Stimulated activated CD4-positive, alpha-beta T cell treated with anti-CD3 and anti-CD28 coated beads, Interleukin-15, amount 100 ng/mL, for 1 hour (primary cell): Measurements from ENCODE around the gene LPO.
A peak's percentile ranks its signal among the peaks of the same experiment; 100 is the strongest.

ENCODE experiments used
- DNase-seq, 2 donors: peaks; one replicate each; pipeline ENCODE4 v3.0.0-alpha.2; 2020; ENCODE audit warnings: low read depth in 1 of 2, low spot score in 1 of 2

Gene LPO

DNA sequence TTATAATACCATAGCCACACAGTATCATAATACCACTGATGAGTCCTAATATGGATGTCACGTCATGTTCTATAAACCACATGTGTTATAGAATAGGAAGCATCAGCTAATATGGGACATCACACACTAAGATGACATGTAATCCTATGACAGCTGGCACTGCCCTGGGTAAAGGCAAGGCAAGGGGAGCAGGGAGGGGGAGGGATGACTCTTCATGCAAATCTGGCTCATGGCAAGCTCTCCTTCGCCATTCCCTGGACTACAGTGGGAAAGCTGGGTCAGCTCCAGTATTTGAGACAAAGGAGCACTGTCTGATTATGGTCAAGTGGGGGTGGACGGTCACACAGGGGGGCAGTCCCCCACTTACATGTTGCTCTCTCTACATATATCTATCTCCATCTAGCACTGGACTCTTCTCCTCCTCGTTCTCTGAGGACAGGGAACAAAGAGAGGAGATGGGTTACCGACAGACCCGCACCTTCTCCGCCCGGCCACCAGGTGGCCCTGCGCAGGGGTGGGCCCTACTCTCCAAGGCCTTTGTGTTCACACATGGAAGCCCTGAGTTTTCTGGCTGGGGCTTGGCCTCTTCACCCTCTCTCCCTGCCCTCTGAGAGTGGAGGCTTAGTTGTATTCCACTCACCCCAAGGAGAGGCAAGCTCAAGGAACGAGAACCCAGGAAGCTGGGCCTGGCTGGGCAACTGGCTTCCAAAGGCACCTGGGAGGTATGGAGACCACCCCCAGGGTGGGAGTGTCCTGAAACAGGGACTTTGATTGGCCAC lies 65.8 kb downstream of the LPO start:
- peak; percentile 35 to 47 for DNase-seq

DNA sequence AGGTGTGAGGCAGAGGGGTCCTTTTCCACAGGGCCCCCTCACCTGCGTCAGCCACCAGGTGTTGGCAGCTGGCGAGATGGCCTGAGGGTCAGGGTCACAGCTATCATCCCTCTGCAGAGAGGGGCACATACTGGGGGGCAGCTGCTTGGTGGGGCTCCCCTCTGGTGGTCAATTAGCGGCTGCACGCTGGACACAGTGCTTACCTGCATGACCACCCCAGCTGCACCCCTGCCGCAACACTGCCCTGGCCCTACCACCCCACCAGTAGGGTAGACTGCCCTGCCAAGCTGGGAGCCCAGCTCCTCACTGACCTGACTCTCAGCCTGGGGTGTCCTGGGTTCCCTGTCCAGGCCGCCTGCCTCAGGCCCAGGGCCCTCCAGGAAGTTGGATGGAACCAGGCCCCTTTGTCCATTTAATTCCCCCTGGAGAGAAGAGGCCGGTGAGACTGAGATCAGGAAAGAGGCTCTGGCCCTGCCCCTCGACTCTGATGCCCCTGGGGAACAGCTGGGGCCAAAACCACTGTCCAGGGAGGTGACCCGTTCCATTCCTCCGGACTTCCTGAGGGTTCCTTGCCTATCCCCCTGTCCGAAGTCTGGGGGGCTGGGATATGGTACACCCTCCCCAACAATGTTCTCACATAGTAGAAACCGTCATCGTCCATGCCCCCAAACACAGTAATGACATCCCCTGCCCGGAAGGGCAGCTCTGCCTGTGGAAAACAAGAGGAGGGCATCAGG lies 66.5 kb downstream of the LPO start:
- no peak for DNase-seq

DNA sequence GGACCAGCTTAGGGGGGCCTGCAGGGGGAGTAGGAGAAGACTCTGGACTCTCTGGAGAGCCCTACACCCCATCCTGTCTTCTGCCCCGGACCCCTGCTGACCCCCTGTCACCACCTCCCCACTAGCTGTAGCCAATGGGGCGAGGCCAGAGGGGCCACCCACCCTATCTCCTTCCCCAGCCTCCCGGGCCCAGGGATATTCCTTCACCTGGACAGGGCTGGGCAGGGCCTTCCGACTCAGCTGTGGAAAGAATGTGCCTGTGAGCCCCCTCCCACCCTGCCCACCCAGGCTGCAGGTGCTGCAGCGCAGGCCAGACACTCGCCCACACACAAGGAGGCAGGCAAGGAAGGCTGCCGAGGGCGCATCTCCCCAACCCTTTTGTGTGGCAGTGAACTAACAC lies 67.2 kb downstream of the LPO start:
- no peak for DNase-seq

DNA sequence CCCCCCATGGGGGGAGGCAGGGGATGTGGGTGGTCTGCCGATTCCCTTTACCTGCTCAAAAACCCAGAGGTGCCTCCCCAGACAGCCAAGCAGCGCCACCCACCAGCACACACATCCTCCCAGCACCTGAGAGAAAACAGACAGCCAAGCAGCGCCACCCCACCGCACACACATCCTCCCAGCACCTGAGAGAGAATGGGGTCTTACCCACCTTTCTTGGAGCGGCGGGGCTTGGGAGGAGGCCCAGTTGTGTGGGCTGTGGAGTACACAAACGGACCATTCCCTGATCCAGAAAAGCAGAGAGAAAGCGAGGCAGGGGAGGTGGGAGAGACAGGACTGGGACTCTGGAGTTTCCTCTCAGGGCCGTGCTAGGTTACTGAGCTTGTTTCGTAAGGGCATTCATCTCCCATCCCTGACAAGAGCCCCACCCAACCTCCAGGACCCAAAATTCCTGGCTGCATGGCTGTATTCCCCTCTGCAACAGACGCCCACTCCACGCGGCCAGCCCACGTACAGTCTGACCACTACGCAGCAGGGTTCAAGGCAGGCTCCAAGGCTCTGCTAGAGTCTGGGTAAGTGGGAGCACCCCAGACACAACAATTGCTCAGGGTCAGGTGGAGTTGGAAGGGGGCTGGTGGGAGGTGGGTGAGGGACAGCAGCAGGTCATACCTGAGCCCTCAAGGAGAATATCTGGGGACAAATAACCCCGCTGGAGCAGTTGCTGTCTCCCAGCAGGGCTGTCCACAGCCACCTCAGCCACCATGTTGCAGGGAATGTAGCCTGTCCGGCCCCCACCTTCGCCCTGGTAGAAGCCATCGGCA lies 68.0 kb downstream of the LPO start:
- DNase-seq: no peak

DNA sequence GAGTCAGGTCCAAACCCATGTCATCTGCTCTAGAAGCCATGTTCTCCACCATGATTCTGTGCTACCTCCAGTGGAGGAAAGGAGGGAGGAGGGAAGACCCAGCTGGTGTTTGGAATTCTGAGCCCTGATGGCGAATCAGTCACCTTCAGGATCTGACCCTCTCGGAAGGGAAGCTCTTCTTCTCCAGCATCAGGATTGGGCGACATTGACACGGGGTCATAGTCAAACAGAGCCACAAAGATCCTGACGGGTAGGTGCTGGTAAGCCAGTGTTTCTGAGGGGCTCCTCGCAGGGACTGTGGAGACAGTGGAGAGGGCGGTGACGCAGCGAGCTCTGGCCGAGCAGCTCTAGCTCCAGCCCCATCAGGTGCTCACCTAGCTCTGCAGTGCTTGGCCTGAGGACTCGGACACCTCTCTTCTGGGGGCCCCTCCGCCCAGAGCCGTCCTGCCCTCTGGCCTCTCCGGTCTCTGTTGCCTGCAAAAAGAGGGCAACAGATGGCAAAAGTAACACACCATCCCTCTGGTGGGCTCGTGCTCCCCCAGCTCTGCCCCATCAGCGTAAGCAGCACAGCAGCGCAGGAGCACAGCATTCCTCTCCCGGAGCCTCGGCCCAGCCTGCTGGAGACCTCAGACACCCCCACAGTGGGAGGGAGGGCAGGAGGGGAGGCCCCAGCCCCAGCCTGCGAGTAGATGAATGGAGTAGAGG lies 69.2 kb downstream of the LPO start:
- DNase-seq: no peak

DNA sequence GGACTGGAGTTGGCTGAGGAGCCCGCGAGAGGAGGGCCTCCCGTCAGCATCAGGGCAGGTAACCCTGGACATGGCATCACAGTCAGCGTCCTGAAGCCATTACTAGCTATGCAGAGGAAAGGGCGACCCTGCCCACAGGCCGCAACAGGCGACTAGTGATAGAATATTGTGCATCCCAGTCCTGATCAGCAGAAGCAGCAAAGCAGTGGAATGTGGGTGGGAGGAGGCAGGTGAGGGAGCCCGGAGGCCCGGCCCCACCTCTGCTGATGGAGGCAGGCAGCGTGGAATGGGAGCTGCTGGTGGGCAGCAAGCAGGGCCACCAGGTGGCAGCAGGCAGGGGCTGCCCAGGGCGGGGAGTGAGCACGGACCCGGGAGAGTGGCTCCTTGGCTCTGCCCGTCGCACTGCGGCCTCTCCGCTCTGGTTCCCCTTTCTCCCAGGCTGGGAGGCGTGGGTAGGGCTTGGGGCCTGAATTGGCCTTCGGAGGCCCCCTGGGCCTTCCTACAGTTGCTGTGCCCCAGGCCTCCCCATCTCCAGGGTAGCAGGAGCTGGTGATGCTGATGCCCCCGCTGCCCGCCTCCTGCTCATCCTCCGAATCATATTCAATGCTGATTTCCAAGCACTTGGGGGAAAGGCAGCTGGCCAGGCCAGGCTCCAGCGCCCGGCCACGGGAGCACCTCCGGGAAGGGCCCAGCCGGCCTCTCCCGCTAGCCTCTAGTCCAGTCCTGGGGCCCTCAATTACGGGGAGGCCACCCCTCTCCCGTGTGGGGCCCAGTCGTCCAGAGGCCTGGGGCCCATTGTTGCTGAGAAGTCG lies 70.0 kb downstream of the LPO start:
- no peak for DNase-seq

DNA sequence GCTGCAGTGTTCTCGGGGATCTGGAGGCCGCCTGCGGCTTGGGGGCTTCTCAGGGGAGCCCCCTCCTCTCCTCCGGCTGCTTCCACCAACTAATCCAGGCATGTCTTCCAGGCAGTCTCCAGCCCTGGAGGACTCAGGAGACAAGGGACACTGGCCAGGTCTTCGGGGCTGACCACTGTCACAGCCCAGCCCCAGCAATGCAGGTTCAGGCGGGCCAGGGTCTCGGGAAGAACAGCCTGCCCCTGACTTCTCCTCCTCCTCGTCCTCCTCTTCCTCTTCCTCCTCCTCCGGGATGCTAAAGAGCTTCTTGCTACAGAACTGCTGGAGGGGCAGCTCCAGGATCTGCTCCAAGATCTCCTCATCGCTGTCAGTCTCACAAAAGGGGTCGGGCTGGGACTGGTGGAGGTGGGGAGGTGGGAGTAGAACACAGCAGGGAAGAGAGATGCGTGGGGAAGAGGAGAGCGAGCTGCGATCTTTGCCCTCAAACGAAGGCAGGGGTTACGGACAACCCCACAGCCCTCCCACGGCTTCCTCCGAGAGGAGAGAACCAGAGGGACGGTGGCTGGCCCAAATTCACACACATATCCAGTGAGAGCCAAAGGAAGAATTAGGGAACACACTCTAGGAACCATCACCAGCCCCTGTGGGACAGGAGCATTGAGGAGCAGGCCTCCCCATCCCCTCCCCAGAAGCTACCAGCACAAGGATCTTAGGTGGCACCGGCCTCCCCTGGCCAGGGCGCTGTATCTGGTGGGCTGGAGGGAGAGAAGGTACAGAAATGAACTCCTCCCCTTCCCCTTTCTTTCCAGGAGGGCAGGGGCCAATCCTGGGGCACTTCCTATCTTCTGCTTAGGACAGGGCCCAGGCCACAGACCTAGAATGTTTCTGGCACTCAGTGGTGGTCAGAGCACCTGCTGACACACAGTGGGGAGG lies 70.9 kb downstream of the LPO start:
- no peak for DNase-seq

DNA sequence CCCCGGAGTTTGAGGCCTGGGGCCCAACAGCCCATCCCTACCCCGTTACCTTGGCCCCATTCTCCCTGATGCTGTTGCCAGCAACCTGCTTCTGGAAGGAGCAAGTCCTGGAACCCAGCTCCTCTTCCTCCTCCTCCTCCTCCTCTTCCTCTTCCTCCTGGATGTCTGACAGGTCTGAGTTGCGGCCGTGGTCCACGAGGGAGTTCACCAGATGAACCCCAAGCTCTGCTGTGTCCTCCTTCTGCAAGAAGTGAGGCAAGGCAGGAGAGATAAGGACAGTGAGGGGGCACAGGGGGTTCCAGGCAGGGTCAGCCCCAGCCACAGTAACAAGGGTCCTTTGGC lies 71.5 kb downstream of the LPO start:
- no peak for DNase-seq

DNA sequence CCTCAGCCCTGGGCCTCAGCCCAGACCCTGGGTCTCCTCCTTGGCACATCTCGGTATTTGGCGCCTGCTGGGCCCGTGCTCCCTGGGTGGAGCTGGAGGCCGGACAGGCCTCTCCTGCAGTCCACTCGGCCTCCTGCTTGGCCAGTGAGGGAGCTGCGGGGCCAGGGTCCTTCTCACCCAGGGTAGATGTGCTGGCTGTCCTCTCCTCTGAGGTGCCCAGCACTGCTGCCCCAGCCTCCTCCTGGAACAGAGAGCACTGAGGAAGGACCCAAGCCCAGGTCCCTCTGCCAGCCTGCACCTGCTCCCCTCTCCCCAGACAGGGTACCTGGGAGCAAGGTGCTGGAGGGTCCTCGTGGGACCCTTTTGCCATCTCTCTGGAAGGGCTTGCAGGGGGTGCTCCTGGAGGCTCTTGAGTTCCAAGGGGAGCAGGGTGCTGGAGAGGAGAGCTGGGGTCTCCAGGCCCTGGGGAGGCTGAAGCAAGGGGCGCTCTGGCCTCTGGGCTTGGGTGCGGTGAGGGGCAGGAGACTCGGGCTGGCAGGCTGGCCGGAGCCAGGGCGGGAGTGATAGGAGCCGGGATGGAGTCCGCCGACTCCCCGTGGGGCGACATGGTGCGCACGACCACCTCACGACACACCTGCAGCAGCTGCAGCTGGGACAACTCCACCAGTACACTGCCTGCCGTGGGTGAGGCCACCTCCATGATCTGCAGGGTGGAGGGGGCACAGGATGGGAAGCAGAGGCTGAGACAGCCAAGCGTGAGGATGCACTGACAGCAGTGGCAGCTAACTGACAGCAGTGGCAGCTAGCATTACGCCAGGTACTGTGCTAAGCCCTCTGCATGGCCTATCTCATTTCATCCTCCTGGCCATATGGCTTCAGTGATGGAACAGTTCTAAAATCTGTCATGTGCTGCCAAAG lies 72.4 kb downstream of the LPO start:
- DNase-seq: no peak

DNA sequence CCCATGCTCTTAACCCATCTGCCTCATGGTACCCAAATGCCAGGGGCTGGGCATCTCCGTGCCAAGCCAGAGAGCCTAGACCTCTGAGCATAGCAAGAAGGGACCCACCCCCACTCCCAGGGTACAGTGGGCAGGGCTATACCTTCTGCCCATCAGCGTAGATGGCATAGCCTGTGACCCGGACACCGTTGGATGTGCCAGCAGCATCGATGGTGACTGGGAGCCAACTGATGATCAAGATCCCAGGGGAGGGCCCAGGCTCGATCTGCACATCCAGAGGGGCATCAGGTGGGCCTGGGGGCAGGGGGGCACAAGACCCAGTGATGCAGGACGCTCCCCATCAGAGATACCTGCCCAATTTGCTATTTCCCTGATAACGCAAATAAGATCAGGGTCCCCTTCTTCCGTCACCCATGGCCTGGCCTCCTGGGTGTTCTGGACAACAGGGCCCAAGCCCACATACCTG lies 73.1 kb downstream of the LPO start:
- DNase-seq: no peak

DNA sequence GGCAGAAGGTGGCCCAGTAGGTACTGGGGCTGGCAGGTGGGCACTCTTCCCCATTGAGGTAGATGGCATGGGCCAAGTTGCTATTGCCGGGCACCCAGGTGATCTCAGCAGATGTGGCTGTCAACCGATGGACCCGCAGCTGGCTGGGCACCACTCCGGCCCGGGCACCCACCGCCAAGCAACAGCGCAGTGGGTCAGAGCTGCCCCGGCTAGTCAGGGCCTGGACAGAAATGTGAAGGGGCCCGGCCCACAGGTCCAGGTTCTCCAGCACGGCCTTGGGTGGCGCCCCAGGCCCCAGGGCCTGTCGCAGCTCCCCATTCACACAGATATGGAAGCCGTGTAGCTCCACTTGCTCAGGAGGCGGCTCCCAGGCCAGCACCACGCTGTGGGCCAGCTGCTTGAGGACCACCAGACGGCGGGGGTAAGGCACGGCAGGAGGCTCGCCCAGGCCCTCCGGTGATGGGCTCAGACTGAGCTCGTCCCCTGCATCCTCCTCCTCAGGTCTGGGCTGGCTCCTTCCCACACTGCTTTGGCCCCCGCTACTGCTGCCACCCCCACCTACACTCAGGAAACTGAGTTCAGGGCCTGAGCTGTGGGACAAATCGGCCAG lies 73.7 kb downstream of the LPO start:
- no peak for DNase-seq

DNA sequence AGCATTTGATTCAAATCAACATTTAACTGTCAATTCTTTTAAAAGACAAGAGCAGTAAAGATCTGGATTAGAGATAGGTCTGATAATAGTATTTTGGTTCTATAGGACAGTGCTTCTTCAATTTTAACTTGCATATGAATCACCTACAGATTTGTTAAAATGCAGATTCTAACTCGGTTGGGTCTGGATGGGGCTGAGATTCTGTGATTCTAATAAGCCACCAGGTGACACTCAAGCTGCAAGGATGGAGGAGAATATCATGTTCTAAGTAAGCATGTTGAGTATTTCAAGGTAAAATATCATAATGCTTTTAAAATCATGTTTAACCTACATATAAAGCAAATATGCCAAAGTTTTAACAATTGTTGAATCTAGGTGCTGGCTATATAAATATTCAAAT lies 74.4 kb downstream of the LPO start:
- DNase-seq: no peak

DNA sequence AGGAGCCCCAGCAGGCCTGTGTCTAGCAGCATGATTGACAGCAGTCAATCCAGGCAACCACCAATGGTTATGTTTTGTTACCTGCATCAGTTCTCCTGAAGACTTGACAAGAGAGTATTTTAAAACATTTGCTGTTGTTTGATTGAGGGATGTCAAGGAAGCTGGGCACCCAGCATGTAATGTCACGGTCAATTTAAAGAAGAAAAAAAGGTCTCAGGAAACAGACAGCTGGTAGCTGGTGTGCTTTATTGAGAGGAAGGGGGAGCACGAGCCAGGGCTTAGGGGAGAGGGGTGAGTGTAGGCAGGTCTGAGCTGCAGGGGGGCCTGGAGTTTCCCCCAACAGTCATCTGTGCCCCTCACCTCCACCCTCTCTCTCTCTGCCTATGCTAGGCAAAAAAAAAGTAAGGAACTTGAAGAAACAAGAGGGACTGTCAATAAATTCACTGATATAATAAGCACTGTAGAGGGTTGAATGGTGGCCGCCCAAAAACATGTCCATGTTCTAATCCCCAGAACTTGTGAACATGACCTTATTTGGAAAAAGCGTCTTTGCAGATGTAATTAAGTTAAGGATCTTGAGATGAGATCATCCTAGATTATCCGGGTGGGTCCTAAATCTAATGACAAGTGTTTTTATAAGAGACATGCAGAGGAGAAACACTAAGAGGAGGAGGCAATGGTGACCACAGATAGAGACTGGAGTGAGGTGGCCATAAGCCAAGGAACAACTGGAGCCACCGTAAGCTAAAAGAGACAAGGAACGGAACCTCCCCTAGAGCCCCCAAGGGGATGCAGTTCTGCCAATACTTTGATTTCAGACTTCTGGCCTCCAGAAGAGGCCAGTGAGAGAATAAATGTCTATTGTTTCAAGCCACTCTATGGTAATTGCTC lies 75.7 kb downstream of the LPO start:
- no peak for DNase-seq

DNA sequence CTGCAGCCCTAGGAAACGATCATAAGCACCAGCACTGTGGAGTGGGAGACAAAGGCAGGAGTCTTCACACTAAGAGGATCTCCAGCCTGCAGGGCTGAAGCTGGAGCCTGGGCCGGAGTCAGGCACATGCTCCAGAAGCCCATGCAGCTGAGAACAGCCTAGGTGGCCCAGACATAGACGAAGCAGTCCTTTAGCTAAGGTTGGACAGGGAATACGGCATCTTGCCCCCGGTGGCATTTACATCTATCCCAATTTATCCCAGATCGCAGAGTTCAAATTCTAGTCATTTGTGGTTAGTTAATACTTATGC lies 76.3 kb downstream of the LPO start:
- DNase-seq: no peak

DNA sequence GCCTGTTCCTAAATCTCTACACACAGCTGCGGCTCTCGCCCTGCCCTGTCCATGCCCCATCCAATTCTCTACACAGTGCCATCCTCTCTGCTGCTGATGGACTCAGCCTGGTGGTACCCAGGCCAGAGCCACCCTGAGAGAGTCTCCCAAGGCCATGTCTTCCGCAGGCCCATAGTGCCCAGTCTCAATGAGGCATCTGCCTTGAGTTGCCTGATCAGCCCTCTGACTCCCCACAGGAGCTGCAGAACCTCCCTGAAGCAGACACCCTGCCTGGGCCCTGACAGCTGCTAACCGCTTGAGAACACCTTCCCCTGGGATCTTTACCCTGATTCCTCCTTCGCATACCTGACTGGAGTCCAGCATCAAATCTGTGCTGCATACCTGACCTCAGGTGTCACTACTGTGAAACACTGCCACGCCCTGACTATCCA lies 76.9 kb downstream of the LPO start:
- no peak for DNase-seq

DNA sequence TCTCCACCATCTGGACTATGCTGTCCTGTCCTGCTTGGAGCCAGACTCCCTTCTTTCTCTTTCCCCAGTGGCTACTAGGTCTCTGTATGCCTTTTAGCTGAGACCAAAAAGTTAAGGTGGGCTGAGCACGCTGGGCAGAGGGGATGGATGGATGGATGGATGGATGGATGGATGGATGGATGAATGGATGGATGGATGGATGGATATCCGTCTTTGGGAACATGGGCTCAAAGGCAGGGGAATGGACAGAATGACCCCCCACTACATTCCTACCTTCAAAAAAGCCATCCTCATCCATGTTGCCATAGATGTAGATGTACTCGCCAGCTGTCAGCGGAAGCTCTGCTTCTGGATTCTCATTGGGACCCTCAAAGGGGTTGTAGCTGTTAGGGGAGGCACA lies 77.4 kb downstream of the LPO start:
- no peak for DNase-seq
